RPMI8226 (cell line): ENCODE measurements around the gene CERT1.

Experiments used
- DNase-seq: peaks from one replicate; pipeline ENCODE4 v3.0.0-alpha.2; 2015

Gene CERT1

GRCh38 chr5:75471193-75471592 is 40.2 kb downstream of the CERT1 start:
- DNase-seq: no peak

GRCh38 chr5:75469017-75469416 is 42.4 kb downstream of the CERT1 start:
- no peak for DNase-seq

GRCh38 chr5:75468593-75468992 is 42.8 kb downstream of the CERT1 start:
- no peak for DNase-seq

- no peak for DNase-seq
Observed at GRCh38 chr5:75466006-75466716, 45.3 kb downstream of the CERT1 start.

GRCh38 chr5:75465480-75465879 is 45.9 kb downstream of the CERT1 start:
- no peak for DNase-seq

- no peak for DNase-seq
Observed at GRCh38 chr5:75463726-75464125, 47.7 kb downstream of the CERT1 start.

- no peak for DNase-seq
Observed at GRCh38 chr5:75461679-75462078, 49.8 kb downstream of the CERT1 start.

DNA sequence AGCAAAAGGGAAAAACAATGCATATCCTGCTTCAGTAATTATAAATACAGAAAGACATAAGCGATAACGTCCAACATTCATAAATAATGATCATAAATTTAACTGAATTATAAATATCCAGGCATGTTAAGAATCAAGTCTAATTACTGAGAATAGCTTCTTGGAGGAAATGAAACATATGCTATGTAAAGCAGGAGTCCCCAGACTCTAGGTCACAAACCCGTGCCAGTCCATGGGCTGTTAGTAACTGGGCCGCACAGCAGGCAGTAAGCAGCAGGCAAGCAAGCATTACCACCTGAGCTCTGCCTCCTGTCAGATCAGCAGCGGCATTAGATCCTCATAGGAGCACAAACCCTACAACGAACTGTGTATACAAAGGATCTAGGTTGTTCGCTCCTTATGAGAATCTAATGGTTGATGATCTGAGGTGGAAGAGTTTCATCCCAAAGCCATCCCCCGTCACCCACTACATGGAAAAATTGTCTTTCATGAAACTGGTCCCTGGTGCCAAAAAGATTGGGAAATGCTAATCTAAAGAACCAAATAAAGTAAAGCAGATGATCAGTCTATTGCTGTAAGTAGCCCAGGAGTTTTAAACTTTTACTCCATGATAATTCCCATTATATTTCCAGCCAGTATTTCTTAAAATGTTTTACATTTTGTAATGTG is 50.4 kb downstream of the CERT1 start:
- no peak for DNase-seq

DNA sequence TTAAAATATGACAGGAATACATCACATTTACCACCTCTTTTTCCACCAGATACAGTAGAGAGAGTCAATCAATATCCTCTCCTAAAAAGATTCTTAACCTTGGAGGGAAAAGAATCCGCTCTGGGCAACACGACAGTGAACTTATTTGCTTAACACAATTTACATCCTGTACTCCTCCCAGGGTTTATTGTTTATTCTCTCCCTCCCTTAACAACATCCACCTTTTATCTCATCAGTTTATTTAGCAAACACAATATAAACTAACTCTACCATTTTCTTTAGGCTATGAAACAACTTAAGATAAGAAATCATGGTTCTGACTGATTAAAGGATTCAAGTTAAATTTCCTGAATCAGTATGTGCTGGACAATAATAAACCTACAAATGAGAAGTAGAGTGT is 50.9 kb downstream of the CERT1 start:
- no peak for DNase-seq

GRCh38 chr5:75457691-75458090 is 53.7 kb downstream of the CERT1 start:
- DNase-seq: no peak

DNA sequence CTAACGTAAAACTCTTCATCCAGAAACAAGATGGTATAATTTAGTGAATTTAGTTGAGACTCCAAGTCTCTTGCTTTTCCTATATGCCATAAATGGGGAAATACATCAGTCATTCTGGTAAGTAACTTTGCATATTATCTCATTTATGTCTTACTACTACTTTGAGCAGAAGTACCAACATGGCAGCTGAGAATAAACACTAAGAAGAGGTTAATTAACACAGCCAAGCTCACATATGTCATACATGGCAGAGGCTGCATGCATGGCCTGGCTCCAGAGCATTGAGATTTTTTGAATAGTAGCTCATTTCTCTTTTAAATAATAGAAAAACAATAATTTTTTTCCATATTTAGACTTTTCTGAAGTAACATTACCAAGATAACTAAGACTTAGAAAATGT is 54.3 kb downstream of the CERT1 start:
- no peak for DNase-seq

GRCh38 chr5:75450069-75450468 is 61.4 kb downstream of the CERT1 start:
- DNase-seq: no peak

DNA sequence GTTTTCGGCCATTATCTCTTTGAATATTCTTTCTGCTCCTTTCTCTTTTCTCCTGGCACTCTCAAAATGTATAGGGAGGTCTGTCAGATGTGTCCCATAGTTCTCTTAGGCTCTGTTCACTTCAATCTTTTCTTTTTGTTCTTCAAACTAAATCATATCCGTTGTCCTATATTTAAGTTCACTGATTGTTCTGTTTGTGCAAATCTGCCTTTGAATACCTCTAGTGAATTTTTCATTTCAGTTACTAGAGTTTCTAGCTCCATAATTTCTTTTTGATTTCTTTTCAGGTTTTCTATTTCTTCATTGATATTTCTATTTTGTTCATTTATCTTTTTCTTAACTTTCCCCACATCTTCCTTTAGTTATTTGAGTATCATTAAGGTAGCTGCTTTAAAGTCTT is 65.4 kb downstream of the CERT1 start:
- no peak for DNase-seq

- DNase-seq: no peak
Observed at GRCh38 chr5:75441560-75441959, 69.9 kb downstream of the CERT1 start.

- DNase-seq: no peak
Observed at GRCh38 chr5:75439276-75439675, 72.2 kb downstream of the CERT1 start.

DNA sequence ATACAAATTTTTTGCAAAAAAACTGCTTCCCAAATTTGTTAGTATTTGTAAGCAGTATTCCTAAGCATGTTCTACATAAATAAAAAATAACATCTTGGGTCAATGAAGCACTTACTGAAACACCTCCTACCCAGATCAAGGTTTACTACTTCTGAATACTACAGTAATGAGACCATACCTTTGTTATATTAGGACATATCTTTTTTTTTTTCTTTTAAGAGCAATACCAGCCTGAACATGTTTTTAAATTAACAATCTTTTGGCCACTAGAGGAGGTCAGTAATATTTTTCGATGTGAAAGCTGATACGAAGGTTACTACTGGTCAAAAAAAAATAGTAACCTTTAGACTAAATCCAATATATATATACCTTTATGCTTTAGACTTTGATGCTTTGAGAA is 72.7 kb downstream of the CERT1 start:
- no peak for DNase-seq

GRCh38 chr5:75435096-75435495 is 76.3 kb downstream of the CERT1 start:
- no peak for DNase-seq

GRCh38 chr5:75433814-75434506 is 77.5 kb downstream of the CERT1 start:
- DNase-seq: no peak

GRCh38 chr5:75414241-75414640 is 97.2 kb downstream of the CERT1 start:
- DNase-seq: no peak

GRCh38 chr5:75412111-75412990 is 99.1 kb downstream of the CERT1 start:
- no peak for DNase-seq

- no peak for DNase-seq
Observed at GRCh38 chr5:75405296-75405695, 106.1 kb downstream of the CERT1 start.

GRCh38 chr5:75395277-75395676 is 116.2 kb downstream of the CERT1 start:
- DNase-seq: no peak

GRCh38 chr5:75389430-75389829 is 122.0 kb downstream of the CERT1 start:
- no peak for DNase-seq
